Neural progenitor cell (in vitro differentiated cells): ENCODE measurements around the gene RALBP1.
"Not testable (repeated sequence)": the region's sequence is repeated elsewhere in the genome, so short reads cannot be mapped to it uniquely, and the experiment has no call there.

Experiments
- EZH2 ChIP-seq: fragments of 200-600 bp; sonication (generic); IDR thresholded peaks from 2 replicates; pipeline ENCODE4 v1.6.1; 2017; ENCODE audit warnings: antibody characterized with exemption, mild to moderate bottlenecking, moderate library complexity
- EZH2phosphoT487 ChIP-seq: fragments of 200-600 bp; sonication (generic); IDR thresholded peaks from 2 replicates; pipeline ENCODE4 v1.6.1; 2017; ENCODE audit warnings: antibody characterized with exemption
- TF ChIP-seq, protein P1 (sequence below): fragments of 200-600 bp; sonication (generic); IDR thresholded peaks from 2 replicates; pipeline ENCODE4 v1.5.1; 2017; ENCODE audit warnings: antibody characterized with exemption, mild to moderate bottlenecking

DNA sequence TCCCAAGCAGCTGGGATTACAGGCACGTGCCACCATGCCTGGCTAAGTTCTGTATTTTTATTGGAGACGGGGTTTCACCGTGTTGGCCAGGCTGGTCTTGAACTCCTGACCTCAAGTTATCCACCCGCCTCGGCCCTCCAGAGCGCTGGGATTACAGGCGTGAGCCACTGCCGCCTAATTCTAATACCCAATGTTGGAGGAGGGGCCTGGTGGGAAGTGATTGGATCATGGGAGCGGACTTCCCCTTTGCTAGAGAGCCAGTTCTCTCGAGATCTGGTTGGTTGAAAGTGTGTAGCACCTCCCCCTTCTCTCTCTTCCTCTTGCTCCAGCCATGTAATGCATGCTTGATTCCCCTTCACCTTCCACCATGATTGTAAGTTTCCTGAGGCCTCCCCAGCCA is 42.2 kb upstream of the RALBP1 start:
- TF ChIP-seq EZH2phosphoT487, EZH2: not testable (repeated sequence)
- TF ChIP-seq, protein P1, sequence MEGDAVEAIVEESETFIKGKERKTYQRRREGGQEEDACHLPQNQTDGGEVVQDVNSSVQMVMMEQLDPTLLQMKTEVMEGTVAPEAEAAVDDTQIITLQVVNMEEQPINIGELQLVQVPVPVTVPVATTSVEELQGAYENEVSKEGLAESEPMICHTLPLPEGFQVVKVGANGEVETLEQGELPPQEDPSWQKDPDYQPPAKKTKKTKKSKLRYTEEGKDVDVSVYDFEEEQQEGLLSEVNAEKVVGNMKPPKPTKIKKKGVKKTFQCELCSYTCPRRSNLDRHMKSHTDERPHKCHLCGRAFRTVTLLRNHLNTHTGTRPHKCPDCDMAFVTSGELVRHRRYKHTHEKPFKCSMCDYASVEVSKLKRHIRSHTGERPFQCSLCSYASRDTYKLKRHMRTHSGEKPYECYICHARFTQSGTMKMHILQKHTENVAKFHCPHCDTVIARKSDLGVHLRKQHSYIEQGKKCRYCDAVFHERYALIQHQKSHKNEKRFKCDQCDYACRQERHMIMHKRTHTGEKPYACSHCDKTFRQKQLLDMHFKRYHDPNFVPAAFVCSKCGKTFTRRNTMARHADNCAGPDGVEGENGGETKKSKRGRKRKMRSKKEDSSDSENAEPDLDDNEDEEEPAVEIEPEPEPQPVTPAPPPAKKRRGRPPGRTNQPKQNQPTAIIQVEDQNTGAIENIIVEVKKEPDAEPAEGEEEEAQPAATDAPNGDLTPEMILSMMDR = not testable (repeated sequence)
